Hepatocyte (in vitro differentiated cells): ENCODE results near the gene FHL3.

Experiments used
- CTCF ChIP-seq: fragments of 200-600 bp; sonication (generic); IDR thresholded peaks from 2 replicates; pipeline ENCODE4 v1.5.1; 2016; ENCODE audit warnings: antibody characterized with exemption, mild to moderate bottlenecking; ENCODE audit not compliant: poor library complexity
- EZH2 ChIP-seq: fragments of 200-600 bp; sonication (generic); IDR thresholded peaks from 2 replicates; pipeline ENCODE4 v1.6.1; 2016; ENCODE audit warnings: antibody characterized with exemption, mild to moderate bottlenecking, borderline replicate concordance
- EZH2phosphoT487 ChIP-seq: fragments of 200-600 bp; sonication (generic); IDR thresholded peaks from one replicate; pipeline ENCODE4 v1.6.1; 2018; ENCODE audit warnings: antibody characterized with exemption, mild to moderate bottlenecking, low read depth, moderate library complexity; ENCODE audit not compliant: unreplicated experiment, severe bottlenecking

GRCh38 chr1:37947364-37947763 lies 58.0 kb downstream of the FHL3 start:
- TF ChIP-seq EZH2phosphoT487 (no peak), CTCF (no peak), EZH2 (no peak)
